ENCODE results near the gene SLC1A5.

- TF ChIP-seq CTCF (conservative IDR thresholded peaks at IDR 0.05) (no peak), ZFX (IDR thresholded peaks at IDR 0.05) (no peak)
These were observed 798 bp downstream of the SLC1A5 start for GRCh38 chr19:46787331-46788261.
